Muscle of leg (tissue), 11 donors: ENCODE data around the gene WDR83. TPM values are rescaled to one million over a fixed set of nuclear protein-coding genes. Genes with fewer than 3 reads are reported as not detected.
"Not testable (repeated sequence)": the region's sequence is repeated elsewhere in the genome, so short reads cannot be mapped to it uniquely, and the experiment has no call there.

Experiments used
- DNase-seq: peaks from one replicate; pipeline ENCODE4 v3.0.0; 2013
- H3K27ac ChIP-seq: one replicate; pipeline ENCODE4 v1.5.1; 2013; ENCODE audit warnings: mild to moderate bottlenecking, low read length, control low read depth
- H3K27me3 ChIP-seq: one replicate; pipeline ENCODE4 v1.6.1; 2013; ENCODE audit warnings: low read length; ENCODE audit not compliant: control insufficient read depth, insufficient read depth
- H3K36me3 ChIP-seq: one replicate; pipeline ENCODE4 v1.6.1; 2013; ENCODE audit warnings: low read length; ENCODE audit not compliant: control insufficient read depth, insufficient read depth
- H3K4me1 ChIP-seq: one replicate; pipeline ENCODE4 v1.6.1; 2013; ENCODE audit warnings: low read length; ENCODE audit not compliant: control insufficient read depth, insufficient read depth
- H3K4me3 ChIP-seq: one replicate; pipeline ENCODE4 v1.5.1; 2013; ENCODE audit warnings: low read length, control low read depth
- H3K9me3 ChIP-seq: replicated peaks from 2 replicates; pipeline ENCODE4 v1.6.1; 2013; ENCODE audit warnings: low read depth, low read length; ENCODE audit not compliant: control insufficient read depth
- WGBS: methylation state at CpG from one replicate; pipeline ENCODE4 v1.1.5; 2013; ENCODE audit warnings: missing lambda C conversion rate; ENCODE audit not compliant: insufficient coverage; 5-methylcytosine and 5-hydroxymethylcytosine counted together
- polyA plus RNA-seq, 8 donors: library from polyadenylated mRNA; unstranded; fragments of 120-200 nt; gene quantifications; one replicate each; pipeline versions ENCODE4 v1.2.1 to v1.2.3, GENCODE V29; 2013; ENCODE audit warnings: inconsistent platforms in 1 of 8, low replicate concordance in 1 of 8; ENCODE audit not compliant: insufficient read length in 8 of 8, insufficient read depth in 1 of 8
- total RNA-seq: library from RNA; stranded (reverse); fragments of 120-200 nt; gene quantifications from one replicate; pipeline ENCODE4 v1.2.4, GENCODE V29; 2013

WDR83 gene
- total and polyA plus RNA-seq, 9 donors = 6.8 to 16.0 (median 13.0) TPM

DNA sequence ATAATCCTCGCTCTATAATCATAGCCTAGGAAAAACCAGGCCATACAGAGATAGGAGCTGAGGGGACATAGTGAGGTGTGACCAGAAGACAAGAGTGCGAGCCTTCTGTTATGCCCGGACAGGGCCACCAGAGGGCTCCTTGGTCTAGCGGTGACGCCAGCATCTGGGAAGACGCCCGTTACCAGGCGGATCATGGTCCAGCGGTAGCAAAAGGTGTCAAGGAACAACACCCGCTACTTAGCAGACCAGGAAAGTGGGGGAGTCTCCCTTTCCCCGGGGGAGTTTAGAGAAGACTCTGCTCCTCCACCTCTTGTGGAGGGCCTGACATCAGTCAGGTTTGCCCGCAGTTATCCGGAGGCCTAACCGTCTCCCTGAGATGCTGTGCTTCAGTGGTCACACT, 45.5 kb downstream of the WDR83 start:
- not testable (repeated sequence) for H3K27me3 ChIP-seq, H3K9me3 ChIP-seq, H3K4me1 ChIP-seq, H3K4me3 ChIP-seq, DNase-seq, H3K27ac ChIP-seq
- WGBS = 96% methylated on average over 3 of the region's 14 CpGs
- H3K36me3 ChIP-seq = peaks cover 83% of the 10 kb centered on the region

DNA sequence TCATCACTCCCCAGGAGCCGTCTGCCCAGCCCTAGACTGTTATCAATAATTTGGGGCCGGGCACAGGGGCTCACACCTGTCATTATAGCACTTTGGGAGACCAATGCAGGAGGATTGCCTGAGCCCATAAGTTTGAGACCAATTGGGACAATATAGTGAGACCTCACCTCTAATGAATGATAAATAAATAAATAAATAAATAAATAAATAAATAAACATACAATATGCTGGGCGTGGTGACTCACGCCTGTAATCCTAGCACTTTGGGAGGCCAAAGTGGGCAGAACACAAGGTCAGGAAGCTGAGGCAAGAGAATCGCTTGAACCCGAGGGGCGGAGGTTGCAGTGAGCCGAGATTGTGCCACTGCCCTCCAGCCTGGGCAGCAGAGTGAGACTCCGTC, 46.7 kb downstream of the WDR83 start:
- H3K36me3 ChIP-seq = peaks cover 85% of the 10 kb centered on the region
- not testable (repeated sequence) for H3K27ac ChIP-seq, DNase-seq, H3K9me3 ChIP-seq, H3K4me1 ChIP-seq, H3K4me3 ChIP-seq, H3K27me3 ChIP-seq
- no CpG with 5 or more reads among the region's 9 CpGs for WGBS

DNA sequence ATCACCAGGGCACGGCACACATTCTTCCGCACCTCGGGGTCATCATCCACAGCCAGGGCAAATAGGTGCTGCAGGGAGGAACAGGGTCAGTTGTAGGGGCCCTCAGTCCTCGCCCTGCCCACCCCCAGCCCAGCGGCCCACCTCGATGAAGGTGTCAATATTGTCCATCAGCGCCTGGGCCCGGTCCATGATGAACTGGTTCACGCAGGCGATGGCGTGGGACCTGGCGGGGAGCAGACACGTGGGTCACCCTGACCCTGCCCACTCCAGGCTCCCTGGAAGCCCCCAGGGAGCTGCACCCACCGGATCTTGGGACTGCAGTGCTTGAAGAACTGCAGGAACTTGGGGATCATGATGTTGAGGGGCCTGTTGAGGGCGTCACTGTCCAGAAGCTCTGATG, 48.5 kb downstream of the WDR83 start:
- Histone ChIP-seq H3K9me3 (no peaks in the 10 kb centered on the region), H3K36me3 (peaks cover 82% of the 10 kb centered on the region), H3K4me3 (no peak overlapping the region), H3K4me1 (peaks cover 2% of the 10 kb centered on the region), H3K27ac (no peak overlapping the region), H3K27me3 (no peaks in the 10 kb centered on the region)
- 95% methylated on average over 14 of the region's 15 CpGs for WGBS
- DNase-seq = no peak

DNA sequence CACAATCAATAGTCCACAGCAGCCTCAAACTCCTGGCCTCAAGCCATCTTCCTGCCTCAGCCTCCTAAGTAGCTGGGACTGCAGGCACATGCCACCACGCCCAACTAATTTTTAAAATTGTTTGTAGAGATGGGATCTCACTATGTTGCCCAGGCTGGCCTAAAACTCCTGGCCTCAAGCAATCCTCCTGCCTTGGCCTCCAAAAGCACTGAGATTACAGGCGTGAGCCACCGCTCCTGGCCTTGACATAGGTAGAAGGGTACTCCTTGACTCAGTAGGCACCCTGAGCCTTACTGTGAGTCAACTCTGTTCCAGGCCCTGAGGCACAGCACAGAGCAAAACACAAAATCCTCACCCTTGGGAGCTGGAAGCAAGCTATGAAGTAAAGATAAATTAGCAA, 49.3 kb downstream of the WDR83 start:
- peaks cover 74% of the 10 kb centered on the region for H3K36me3 ChIP-seq
- WGBS = 100% methylated on average over 1 of the region's 3 CpGs

DNA sequence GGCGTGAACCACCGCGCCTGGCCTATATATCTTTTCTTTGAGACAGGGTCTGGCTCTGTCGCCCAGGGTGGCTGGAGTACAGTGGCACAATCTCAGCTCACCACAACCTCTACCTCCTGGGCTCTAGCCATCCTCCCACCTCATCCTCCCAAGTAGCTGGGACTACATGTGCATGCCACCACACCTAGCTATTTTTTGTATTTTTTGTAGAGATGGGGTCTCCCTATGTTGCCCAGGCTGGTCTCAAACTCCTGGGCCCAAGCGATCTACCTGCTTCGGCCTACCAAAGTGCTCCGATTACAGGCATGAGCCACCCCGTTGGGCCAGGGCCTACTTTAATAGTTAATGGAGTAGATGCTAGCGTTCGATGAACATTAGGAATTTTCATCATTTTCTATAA, 53.7 kb downstream of the WDR83 start:
- WGBS = 89% methylated on average over 4 of the region's 10 CpGs
- Histone ChIP-seq H3K4me3 (peak overlapping the region; percentile 65), H3K9me3 (no peaks in the 10 kb centered on the region), H3K27me3 (no peaks in the 10 kb centered on the region), H3K27ac (peak overlapping the region; percentile 96), H3K4me1 (peaks cover 33% of the 10 kb centered on the region), H3K36me3 (peaks cover 37% of the 10 kb centered on the region)
- no peak for DNase-seq

More for the DNA sequence above, 49.3 kb downstream of the WDR83 start:
- no peak overlapping the region for H3K4me3 ChIP-seq
- H3K9me3 ChIP-seq = no peaks in the 10 kb centered on the region
- H3K27me3 ChIP-seq = no peaks in the 10 kb centered on the region
- no peak for DNase-seq
- peaks cover 10% of the 10 kb centered on the region for H3K4me1 ChIP-seq
- H3K27ac ChIP-seq = no peak overlapping the region

DNA sequence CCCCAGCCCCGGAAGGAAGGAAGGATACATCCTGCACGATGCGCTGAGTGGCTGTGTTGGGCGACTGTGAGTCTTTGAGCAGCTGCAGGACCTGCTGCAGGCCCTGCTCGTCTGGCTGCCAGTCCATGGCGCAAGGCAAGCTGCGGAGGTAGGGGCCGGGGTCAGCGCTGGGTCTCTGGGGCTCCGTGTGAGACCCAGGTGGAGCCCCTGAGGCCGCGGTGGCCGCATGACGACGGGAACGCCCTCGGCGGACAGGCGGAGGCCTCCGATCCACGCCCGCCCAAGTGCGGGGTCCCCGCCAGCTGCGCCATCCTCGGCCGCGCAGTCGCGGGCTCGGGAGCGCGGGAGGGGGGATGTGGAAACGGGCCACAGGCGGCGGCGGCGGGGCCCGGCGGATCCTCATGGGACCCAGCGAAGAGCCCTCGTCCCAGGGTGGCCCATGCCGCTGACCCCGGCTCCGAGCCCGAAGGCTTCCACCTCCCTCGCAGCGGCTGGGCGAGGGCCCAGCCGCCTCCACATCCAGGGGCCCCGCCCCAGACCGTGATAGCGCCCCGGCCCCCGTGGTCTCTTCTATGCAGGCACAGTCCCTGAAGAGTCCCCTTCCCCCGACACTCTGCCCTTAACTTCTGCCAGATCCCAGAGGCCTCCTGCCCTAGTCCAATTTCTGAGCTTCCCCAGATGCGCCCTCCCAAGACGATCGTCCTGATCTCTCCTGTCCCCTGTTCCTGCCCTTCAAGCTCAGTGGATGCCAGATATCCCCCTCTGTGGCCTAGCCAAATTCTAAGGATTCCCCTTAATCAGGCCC, 54.4 kb downstream of the WDR83 start:
- Histone ChIP-seq H3K27me3 (no peaks in the 10 kb centered on the region), H3K9me3 (no peaks in the 10 kb centered on the region), H3K4me3 (peak overlapping the region; percentile 65), H3K4me1 (peaks cover 33% of the 10 kb centered on the region), H3K36me3 (peaks cover 29% of the 10 kb centered on the region), H3K27ac (peak overlapping the region; percentile 96)
- WGBS = 5% methylated on average over 59 of the region's 59 CpGs
- peak; percentile 52 for DNase-seq

DNA sequence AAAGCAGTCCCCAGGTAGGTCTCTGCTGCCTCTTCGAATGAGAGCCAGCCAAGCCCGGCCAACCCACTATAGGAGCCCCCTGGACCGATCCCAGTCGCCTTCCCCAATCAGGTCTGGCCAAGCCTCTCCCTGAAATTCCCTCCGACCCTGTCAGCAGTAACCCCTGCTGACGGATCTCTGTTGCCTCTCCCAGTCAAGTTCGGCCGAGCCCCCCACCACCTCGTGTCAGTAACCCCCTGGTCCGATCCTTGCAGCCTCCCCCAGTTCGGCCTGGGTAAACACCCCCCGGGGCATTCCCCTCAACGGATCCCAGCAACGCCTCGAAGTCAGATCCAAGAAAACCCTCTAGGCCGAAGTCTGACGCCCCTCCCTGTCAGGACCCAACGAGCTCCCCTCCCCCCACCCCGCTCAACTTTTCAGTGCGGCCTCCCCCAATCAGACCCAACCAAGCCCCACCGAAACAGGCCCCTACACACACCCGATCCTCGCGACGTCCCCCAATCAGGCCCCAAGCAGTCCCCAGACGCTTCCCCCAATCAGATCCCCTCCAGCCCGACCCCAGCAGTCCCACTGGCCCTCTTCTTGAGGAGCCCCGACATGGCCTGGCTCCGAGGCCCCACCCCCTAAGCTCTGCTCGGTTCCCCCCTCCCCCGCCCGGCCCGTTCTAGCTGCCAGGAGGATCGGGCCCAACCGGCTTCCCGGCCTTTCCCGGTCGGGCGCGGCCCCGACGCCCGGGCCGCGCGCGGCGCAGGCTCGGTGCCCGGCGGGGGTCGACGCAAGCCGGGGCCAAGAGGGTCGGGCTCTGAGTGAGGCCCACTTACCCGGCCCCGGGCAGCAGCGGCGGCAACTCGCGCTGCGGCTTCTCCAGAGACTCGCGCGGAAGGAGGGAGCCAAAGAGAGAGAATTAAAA, 55.3 kb downstream of the WDR83 start:
- Histone ChIP-seq H3K27me3 (no peaks in the 10 kb centered on the region), H3K4me1 (peaks cover 33% of the 10 kb centered on the region), H3K9me3 (no peaks in the 10 kb centered on the region), H3K4me3 (peak overlapping the region; percentile 65), H3K27ac (peak overlapping the region; percentile 96), H3K36me3 (peaks cover 24% of the 10 kb centered on the region)
- peak; percentile 87 for DNase-seq
- under 1% methylated on average over 52 of the region's 65 CpGs for WGBS

DNA sequence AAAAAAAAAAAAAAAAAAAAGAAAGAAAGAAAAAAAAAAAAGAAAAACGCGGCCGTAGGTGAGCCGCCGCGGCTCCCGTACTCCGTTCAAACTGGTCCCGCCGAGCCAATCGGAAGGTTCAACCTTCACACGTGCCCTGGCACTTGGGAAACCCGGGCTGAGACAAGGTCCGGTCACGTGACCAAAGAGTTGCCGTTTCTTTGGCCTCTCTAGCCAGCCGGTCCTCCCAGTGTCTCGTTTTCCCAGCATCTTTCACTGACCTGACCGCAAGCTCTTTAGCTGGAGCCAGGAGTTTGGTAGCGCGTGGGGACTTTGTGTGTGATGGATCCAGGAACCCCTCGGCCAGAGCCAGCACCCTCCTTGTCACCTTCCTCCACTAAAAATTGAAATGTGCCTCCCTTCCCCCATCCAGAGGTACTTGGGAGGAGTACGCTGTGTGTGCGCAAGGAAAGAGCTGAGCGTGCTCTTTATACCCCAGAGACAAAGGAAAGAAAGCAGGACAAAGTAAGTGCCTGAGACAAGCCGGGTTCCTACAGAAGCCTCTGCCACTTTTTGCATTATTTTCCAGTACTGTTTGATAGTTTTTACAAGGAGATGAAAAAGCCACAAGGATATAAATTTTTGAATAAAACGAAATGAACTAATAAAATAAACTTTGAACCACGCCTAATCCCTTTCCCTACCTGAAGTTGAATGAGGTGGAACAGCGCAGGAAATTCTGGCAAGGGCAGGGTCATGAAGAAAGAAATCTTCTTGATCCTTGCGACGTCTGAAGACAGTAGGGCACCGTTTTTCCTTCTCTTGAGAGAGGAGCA, 56.2 kb downstream of the WDR83 start:
- Histone ChIP-seq H3K36me3 (peaks cover 18% of the 10 kb centered on the region), H3K4me3 (peak overlapping the region; percentile 73), H3K27ac (peak overlapping the region; percentile 96), H3K9me3 (no peaks in the 10 kb centered on the region), H3K27me3 (no peaks in the 10 kb centered on the region), H3K4me1 (peaks cover 33% of the 10 kb centered on the region)
- 2% methylated on average over 11 of the region's 32 CpGs for WGBS
- peak; percentile 100 for DNase-seq

DNA sequence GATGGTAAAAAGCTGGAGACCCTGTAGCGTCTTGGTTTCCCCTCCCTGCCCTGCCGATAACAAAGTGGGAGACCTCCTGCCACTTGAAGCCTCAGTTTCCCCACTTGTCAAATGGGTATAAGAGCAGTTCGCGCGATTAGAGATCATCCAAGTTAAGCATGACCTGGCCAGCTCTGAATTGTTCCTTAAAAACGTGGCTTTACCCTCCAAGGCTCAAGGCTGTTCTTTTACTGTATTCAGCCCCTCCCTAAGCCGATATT, 56.7 kb downstream of the WDR83 start:
- 3% methylated on average over 5 of the region's 7 CpGs for WGBS

More for the DNA sequence above, 56.7 kb downstream of the WDR83 start:
- Histone ChIP-seq H3K27ac (peak overlapping the region; percentile 96), H3K4me1 (peaks cover 33% of the 10 kb centered on the region), H3K9me3 (no peaks in the 10 kb centered on the region), H3K27me3 (no peaks in the 10 kb centered on the region), H3K36me3 (peaks cover 17% of the 10 kb centered on the region), H3K4me3 (peak overlapping the region; percentile 73)
- peak; percentile 33 for DNase-seq
